Esophagus squamous epithelium (tissue), 5 donors: ENCODE measurements around the gene RAPGEF3. TPM values are rescaled to one million over a fixed set of nuclear protein-coding genes. Genes with fewer than 3 reads are reported as not detected.

Source experiments
- DNase-seq: peaks from one replicate; lab custom pipeline; 2025; lab: John Stamatoyannopoulos, UW
- H3K27ac ChIP-seq, 4 donors: fragments of 200-600 bp; sonication (generic); one replicate each; pipeline ENCODE4 v1.5.1; 2016 to 2019; ENCODE audit warnings: mild to moderate bottlenecking in 1 of 4
- H3K27me3 ChIP-seq, 4 donors: fragments of 200-600 bp; sonication (generic); 1 replicate in 3 of 4; 2 replicates in 1 of 4; pipeline versions ENCODE4 v1.5.1 to v1.6.0; 2017 to 2021; ENCODE audit warnings: antibody characterized with exemption in 1 of 4
- H3K36me3 ChIP-seq, 3 donors: fragments of 200-600 bp; sonication (generic); one replicate each; pipeline ENCODE4 v1.5.1; 2016 to 2019
- H3K4me1 ChIP-seq, 3 donors: fragments of 200-600 bp; sonication (generic); one replicate each; pipeline ENCODE4 v1.5.1; 2017 to 2019
- H3K4me3 ChIP-seq, 4 donors: fragments of 200-600 bp; sonication (generic); 1 replicate in 3 of 4; 2 replicates in 1 of 4; pipeline ENCODE4 v1.5.1; 2016 to 2019; ENCODE audit warnings: mild to moderate bottlenecking in 2 of 4, moderate library complexity in 1 of 4
- H3K9me3 ChIP-seq, 3 donors: fragments of 200-600 bp; sonication (generic); one replicate each; pipeline ENCODE4 v1.5.1; 2016 to 2019
- POLR2A ChIP-seq, 4 donors: fragments of 450-650 bp; IDR thresholded peaks; one replicate each; pipeline ENCODE4 v1.6.1; 2017; ENCODE audit warnings: antibody characterized with exemption in 4 of 4, mild to moderate bottlenecking in 4 of 4, moderate library complexity in 3 of 4
- WGBS, 2 donors: methylation state at CpG; one replicate each; pipeline ENCODE4 v1.1.5; 2018; 5-methylcytosine and 5-hydroxymethylcytosine counted together
- intact Hi-C: fragments of 100-400 bp; cut with DNase I; formaldehyde crosslinking; loops from one replicate; pipeline ENCODE4 v1.15.0; 2022
- total RNA-seq, 4 donors: library from RNA; depleted of rRNA; stranded (reverse); fragments of >200 nt; gene quantifications; one replicate each; pipeline ENCODE4 v1.1.0, GENCODE V29; 2016
- TF ChIP-seq, protein P1 (sequence below), 6 experiments: fragments of 450-650 bp in 4 of 6; fragments of 200-600 bp in 2 of 6; sonication (generic) in 2 of 6; IDR thresholded peaks; one replicate each; pipeline ENCODE4 v1.5.1; 2016 to 2019; ENCODE audit warnings: antibody characterized with exemption in 6 of 6, mild to moderate bottlenecking in 4 of 6, moderate library complexity in 4 of 6
- donor health status: DM: yes; HTN: yes; CAD: no.

Gene RAPGEF3
- total RNA-seq, 4 donors from 2014 or later = 12.9 to 39.3 (median 22.5) TPM

DNA sequence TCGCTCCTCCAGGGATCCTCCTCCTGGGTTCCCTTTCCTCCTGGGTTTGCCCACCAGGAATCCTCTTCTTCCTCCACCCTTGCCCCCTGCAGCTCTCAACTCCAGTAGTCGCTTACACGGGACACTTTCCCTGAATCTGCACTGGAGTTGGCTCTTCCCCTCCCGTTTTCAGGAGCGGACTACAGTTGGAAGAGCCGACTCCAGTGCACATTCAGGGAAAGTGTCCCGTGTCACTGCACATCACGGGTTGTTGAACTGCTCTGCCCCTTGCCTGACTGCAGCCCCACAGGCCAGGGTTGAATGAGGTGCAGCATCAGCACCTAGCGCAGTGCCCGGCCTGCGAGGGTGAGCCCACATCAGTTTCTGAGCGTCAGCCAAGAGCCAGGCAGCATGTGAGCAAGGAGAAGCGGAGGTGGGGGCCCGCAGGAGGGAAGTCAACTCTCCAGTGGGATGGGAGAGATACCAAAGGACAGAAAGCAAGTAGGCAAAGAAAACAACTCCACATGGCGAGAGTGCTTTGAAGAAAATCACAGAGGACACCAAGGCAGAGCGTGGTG is 13.1 kb downstream of the RAPGEF3 start:
- Histone ChIP-seq H3K9me3 (no peaks in the 10 kb centered on the region), H3K4me3 (no peak overlapping the region), H3K4me1 (peaks cover 14 to 39% (median 20%) of the 10 kb centered on the region in 3 donors), H3K27me3 (no peaks in the 10 kb centered on the region), H3K36me3 (peaks cover 5 to 44% (median 6%) of the 10 kb centered on the region in 3 donors), H3K27ac (no peak overlapping the region)
- no peak for TF ChIP-seq POLR2A (IDR thresholded peaks at IDR 0.05)
- WGBS, 2 donors = 74 to 83% methylated on average over 10 of the region's 16 CpGs
- intact Hi-C loops = loop anchor here (10.0 kb wide), 1 partner anchor 89 kb away; no protein-coding TSS in a partner anchor
- no peak for DNase-seq

DNA sequence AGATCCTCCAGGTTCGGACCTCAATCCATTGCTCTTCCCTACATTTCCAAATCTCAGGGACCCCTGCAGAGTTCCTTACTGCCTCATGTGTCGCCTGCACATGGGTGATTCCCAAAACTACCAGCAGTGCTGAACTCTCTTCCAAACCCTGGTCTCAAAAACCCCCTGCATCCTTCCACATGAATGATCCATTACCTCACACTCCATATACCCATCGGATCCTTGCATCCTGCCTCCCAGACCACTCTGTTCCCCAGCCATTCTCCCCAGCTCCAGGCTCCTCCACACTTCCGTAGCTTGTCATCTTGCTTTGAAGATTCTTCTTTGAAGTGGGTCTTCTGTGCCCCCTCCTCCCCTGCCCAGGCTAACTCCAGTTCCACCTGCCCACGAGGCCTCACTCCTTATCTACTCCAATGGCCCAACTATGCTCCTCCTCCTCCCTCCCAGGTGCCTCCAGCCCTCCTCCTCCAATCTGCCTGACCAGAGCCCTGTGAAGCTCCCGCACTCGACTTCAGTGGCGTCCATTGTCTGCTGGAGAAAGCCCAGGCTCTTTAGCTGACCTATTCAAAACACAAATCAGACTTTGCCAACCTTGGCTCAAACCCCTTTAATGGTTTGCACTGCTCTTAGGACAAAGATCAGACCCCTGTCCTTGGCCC is 13.8 kb downstream of the RAPGEF3 start:
- intact Hi-C loops = loop anchor here (5.0 to 10.0 kb wide), 2 partner anchors 32 to 90 kb away; no protein-coding TSS in a partner anchor
- peaks cover 18 to 46% (median 26%) of the 10 kb centered on the region in 3 donors for H3K4me1 ChIP-seq
- TF ChIP-seq, protein P1, sequence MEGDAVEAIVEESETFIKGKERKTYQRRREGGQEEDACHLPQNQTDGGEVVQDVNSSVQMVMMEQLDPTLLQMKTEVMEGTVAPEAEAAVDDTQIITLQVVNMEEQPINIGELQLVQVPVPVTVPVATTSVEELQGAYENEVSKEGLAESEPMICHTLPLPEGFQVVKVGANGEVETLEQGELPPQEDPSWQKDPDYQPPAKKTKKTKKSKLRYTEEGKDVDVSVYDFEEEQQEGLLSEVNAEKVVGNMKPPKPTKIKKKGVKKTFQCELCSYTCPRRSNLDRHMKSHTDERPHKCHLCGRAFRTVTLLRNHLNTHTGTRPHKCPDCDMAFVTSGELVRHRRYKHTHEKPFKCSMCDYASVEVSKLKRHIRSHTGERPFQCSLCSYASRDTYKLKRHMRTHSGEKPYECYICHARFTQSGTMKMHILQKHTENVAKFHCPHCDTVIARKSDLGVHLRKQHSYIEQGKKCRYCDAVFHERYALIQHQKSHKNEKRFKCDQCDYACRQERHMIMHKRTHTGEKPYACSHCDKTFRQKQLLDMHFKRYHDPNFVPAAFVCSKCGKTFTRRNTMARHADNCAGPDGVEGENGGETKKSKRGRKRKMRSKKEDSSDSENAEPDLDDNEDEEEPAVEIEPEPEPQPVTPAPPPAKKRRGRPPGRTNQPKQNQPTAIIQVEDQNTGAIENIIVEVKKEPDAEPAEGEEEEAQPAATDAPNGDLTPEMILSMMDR (IDR thresholded peaks at IDR 0.05) = no peak
- TF ChIP-seq POLR2A (IDR thresholded peaks at IDR 0.05) = no peak
- H3K27me3 ChIP-seq = no peaks in the 10 kb centered on the region
- no peak overlapping the region for H3K27ac ChIP-seq
- no peak for DNase-seq
- no peaks in the 10 kb centered on the region for H3K9me3 ChIP-seq
- H3K36me3 ChIP-seq = peaks cover 5 to 37% (median 6%) of the 10 kb centered on the region in 3 donors
- H3K4me3 ChIP-seq = no peak overlapping the region
- 82 to 87% methylated on average over 8 of the region's 8 CpGs for WGBS, 2 donors

DNA sequence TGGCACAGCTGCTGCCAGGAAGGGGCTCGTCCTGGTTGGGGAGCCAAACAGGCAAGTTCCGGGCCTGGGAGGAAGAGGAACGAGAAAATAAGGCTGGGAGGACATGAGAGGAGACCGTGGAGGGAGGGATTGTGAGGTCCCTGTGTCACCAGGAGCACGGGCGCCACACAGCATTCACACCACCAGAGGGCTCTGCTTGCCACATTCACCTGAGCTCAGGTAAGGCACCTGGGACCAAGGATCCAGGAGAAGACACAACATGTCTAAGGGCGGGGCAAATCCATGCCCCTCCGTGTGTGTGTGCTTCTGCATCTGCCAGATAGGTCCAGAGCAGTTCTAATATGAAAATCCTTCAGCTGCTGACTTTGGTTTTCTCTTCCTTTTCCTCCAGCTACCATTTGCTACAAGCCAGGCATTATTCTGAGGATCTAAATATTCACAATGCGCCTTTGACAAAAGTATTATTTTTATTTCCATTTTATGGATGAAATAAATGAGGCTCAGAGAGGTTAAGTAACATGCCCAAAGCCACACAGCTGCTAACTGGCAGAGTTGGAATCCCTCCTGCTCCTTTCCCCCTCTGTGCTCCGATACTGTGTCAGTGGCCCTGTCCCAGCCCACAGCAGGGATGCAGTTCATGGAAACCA is 14.6 kb downstream of the RAPGEF3 start:
- TF ChIP-seq, protein P1 (IDR thresholded peaks at IDR 0.05) = peak; percentile 55 to 91 (median 81)
- TF ChIP-seq POLR2A (IDR thresholded peaks at IDR 0.05) = no peak
- Histone ChIP-seq H3K4me3 (no peak overlapping the region), H3K9me3 (no peaks in the 10 kb centered on the region), H3K27me3 (no peaks in the 10 kb centered on the region), H3K4me1 (peaks cover 23 to 53% (median 30%) of the 10 kb centered on the region in 3 donors), H3K36me3 (peaks cover 0 to 29% (median 6%) of the 10 kb centered on the region in 3 donors), H3K27ac (no peak overlapping the region)
- intact Hi-C loops = loop anchor here (5.0 to 10.0 kb wide), 2 partner anchors 33 to 91 kb away; no protein-coding TSS in a partner anchor
- no peak for DNase-seq
- WGBS, 2 donors = 44 to 54% methylated on average over 8 to 10 of the region's 10 CpGs

DNA sequence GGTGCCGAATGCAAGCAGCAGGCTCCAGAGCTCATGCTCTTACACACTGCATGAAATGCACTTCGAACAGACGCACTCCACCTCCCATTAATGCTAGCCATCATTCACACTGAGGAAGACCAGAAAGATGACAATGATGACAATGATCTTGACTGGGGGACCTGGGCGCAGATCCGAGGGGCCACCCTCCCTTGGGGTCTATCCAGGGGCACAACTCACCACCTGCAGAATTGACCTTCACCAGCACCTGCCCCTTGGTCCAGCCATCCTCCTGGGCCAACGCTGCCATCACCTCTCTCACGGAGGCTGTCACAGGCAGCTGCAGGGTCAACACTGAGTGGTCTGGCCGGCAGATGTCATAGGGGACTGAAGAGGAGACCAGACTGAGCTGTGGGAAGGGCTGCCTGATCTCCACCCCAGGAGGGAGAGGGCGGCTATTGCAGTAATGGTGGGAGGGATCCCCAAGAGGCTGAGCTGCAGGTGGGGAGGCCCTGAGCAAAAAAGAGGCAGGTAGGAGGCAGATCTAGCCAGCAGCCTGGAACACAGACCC is 15.3 kb downstream of the RAPGEF3 start:
- H3K4me1 ChIP-seq = peaks cover 23 to 58% (median 30%) of the 10 kb centered on the region in 3 donors
- no peak for TF ChIP-seq POLR2A (IDR thresholded peaks at IDR 0.05)
- TF ChIP-seq, protein P1 (IDR thresholded peaks at IDR 0.05) = no peak
- no peaks in the 10 kb centered on the region for H3K9me3 ChIP-seq
- H3K4me3 ChIP-seq = no peak overlapping the region
- WGBS, 2 donors = 89 to 95% methylated on average over 7 of the region's 9 CpGs
- no peaks in the 10 kb centered on the region for H3K27me3 ChIP-seq
- no peak for DNase-seq
- H3K27ac ChIP-seq = no peak overlapping the region
- intact Hi-C loops = loop anchor here (5.0 to 10.0 kb wide), 2 partner anchors 34 to 91 kb away; no protein-coding TSS in a partner anchor
- H3K36me3 ChIP-seq = peaks cover 0 to 24% (median 6%) of the 10 kb centered on the region in 3 donors

DNA sequence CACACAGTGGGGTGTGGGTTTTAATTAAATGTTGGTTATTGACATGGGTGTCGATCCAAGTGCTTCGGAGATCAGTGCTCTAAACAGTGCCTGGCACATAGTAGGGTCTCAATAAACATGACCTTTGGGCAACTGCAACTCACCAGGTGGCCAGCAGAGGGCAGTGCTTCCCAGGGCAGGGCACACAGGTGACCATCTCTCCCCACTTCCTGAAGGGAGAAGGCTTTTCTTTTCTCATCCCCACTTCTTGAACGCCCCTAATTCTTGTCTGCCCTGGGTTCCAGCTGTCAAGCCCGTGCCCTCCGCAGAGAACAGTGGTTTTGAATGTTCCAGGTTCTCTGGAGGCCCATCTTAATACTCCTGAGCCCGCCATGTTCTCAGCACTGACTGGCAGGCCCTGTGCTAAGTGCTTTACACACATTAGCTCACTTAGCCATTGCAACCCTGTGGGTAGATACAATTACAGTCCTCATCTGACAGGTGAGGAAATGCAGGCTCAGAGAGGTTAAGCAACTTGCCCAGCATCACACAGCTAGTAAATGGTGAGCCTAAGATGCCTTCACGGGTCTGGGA is 16.3 kb downstream of the RAPGEF3 start:
- peak overlapping the region in 1 of 4 donors; percentile 3 for H3K27ac ChIP-seq
- no peak for DNase-seq
- H3K4me3 ChIP-seq = no peak overlapping the region
- intact Hi-C loops = loop anchor here (5.0 to 10.0 kb wide), 2 partner anchors 35 to 92 kb away; no protein-coding TSS in a partner anchor
- no peaks in the 10 kb centered on the region for H3K27me3 ChIP-seq
- TF ChIP-seq, protein P1 (IDR thresholded peaks at IDR 0.05) = peak; percentile 95 to 99 (median 98)
- no peak for TF ChIP-seq POLR2A (IDR thresholded peaks at IDR 0.05)
- H3K36me3 ChIP-seq = peaks cover 0 to 19% (median 6%) of the 10 kb centered on the region in 3 donors
- H3K4me1 ChIP-seq = peaks cover 30 to 68% (median 33%) of the 10 kb centered on the region in 3 donors
- WGBS, 2 donors = 56 to 59% methylated on average over 7 of the region's 7 CpGs
- H3K9me3 ChIP-seq = no peaks in the 10 kb centered on the region
